Left ventricle myocardium inferior (tissue), 1 donor: ENCODE data around the gene TBC1D14. TPM values are rescaled to one million over a fixed set of nuclear protein-coding genes. Genes with fewer than 3 reads are reported as not detected.

Experiments used
- DNase-seq: peaks from one replicate; pipeline ENCODE4 v3.0.0-alpha.2; 2020
- H3K27ac ChIP-seq: fragments of 200-600 bp; replicated peaks from 2 replicates; pipeline ENCODE4 v1.8.0; 2021
- H3K27me3 ChIP-seq: fragments of 200-600 bp; 2 replicates; pipeline ENCODE4 v1.8.0; 2021; ENCODE audit warnings: low read depth
- H3K36me3 ChIP-seq: fragments of 200-600 bp; 2 replicates; pipeline ENCODE4 v1.8.0; 2021
- H3K4me1 ChIP-seq: fragments of 200-600 bp; 2 replicates; pipeline ENCODE4 v1.8.0; 2021
- H3K4me3 ChIP-seq: fragments of 200-600 bp; 2 replicates; pipeline ENCODE4 v1.8.0; 2021; ENCODE audit warnings: mild to moderate bottlenecking, moderate library complexity
- H3K9me3 ChIP-seq: fragments of 200-600 bp; replicated peaks from 2 replicates; pipeline ENCODE4 v1.8.0; 2021
- CTCF ChIP-seq: fragments of 200-600 bp; IDR thresholded peaks from 2 replicates; pipeline ENCODE4 v1.8.0; 2021; ENCODE audit warnings: antibody characterized with exemption, mild to moderate bottlenecking, borderline replicate concordance
- intact Hi-C: fragments of 100-400 bp; cut with micrococcal nuclease; formaldehyde crosslinking; loops from one replicate; pipeline ENCODE4 v1.11.0; 2022
- total RNA-seq: library from RNA; stranded (reverse); fragmentation: NEBNext Ultra II Directional; extraction: Animal tissue kit (Norgen Biotek cat#: 25700); gene quantifications from one replicate; pipeline ENCODE4 v1.2.1, GENCODE V29; 2021
- donor health status: DM: no; HTN: yes; CAD: no; lungs with severe emphysema.

Gene TBC1D14
- total RNA-seq, 1 donor from 2014 or later: 36.1 TPM

DNA sequence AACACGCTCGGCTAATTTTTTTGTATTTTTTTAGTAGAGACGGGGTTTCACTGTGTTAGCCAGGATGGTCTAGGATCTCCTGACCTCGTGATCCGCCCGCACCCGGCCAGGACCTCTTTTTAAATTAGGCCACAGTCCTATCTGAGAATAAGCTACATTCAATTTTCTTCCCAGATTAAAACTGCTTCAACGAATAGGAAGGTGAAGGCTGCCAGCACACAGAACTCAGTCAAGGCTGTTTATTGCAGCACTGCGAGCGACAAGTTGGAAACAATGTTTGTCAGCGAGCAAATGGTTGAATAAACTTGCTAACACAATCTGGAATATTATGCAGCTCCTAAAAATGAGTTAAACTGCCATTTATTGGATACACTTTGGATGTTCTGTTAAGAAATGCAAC, 156.4 kb downstream of the TBC1D14 start:
- Histone ChIP-seq H3K27me3 (no peaks in the 10 kb centered on the region), H3K9me3 (no peaks in the 10 kb centered on the region), H3K4me3 (no peak overlapping the region), H3K27ac (no peak overlapping the region), H3K36me3 (peaks cover 30% of the 10 kb centered on the region), H3K4me1 (peaks cover 48% of the 10 kb centered on the region)
- DNase-seq: no peak
- intact Hi-C loops: no loop called here
- TF ChIP-seq CTCF: no peak

GRCh38 chr4:7066493-7066892, 156.9 kb downstream of the TBC1D14 start:
- intact Hi-C loops: no loop called here
- TF ChIP-seq CTCF: no peak
- H3K27ac ChIP-seq: peak overlapping the region; percentile 96

GRCh38 chr4:7067126-7067451, 157.5 kb downstream of the TBC1D14 start:
- peak overlapping the region; percentile 82 for H3K4me3 ChIP-seq
- H3K27ac ChIP-seq: peak overlapping the region; percentile 96
- no peaks in the 10 kb centered on the region for H3K27me3 ChIP-seq
- H3K36me3 ChIP-seq: peaks cover 20% of the 10 kb centered on the region
- no peak for TF ChIP-seq CTCF
- no peaks in the 10 kb centered on the region for H3K9me3 ChIP-seq
- peaks cover 48% of the 10 kb centered on the region for H3K4me1 ChIP-seq
- DNase-seq: no peak
- intact Hi-C loops: no loop called here

More at GRCh38 chr4:7066493-7066892, 156.9 kb downstream of the TBC1D14 start:
- Histone ChIP-seq H3K27me3 (no peaks in the 10 kb centered on the region), H3K9me3 (no peaks in the 10 kb centered on the region), H3K4me3 (peak overlapping the region; percentile 82), H3K4me1 (peaks cover 48% of the 10 kb centered on the region), H3K36me3 (peaks cover 25% of the 10 kb centered on the region)
- no peak for DNase-seq

DNA sequence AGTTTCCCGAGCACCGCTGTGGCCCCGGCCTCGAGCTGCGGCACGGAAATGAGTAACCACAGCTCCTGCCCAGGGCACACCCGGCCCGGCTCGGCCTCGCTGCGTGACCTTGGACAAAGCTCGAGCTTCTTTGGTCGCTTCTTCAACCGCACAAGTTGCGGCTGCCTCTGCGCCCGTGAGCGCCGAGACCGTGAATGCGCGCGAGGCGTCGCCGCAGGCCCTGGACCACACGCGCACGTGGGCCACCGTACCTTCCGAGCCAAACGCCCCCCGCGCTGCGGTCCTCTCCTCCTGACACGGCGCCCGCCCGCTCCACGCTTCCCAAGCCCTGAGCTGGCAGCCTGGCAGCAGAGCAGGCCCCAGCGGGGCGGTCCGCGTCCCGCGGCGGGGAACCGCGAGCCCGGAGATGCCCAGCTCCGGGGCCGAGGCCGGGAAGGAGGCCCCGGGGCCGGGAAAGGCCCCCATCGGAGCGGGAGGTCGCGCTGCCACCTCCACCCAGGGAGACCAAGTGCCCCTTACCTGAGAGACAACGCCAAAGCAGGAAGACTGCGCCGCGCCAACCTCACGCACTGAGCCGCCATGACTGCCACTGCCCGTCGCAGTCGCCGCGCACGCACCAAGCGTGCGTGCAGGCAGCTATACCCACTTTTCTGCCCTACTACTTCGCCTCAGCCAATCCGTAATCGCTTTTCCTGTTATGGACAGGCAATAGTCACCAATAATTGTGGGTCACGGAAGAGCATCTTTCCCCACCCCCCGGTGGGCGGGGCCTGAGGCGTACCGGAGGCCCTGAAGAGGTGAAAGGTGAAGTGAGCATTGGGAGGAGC, 158.0 kb downstream of the TBC1D14 start, which contains the start of gene GRPEL1:
Gene GRPEL1, minus strand, starts transcription at position 613 of the 827 bp plus-strand sequence. Its CDS starts 32 bp downstream, at position 581.
- peaks cover 15% of the 10 kb centered on the region for H3K36me3 ChIP-seq
- H3K4me3 ChIP-seq: peak within 1 kb of the TSS; percentile 82
- peak; percentile 42 for TF ChIP-seq CTCF
- H3K27ac ChIP-seq: peak within 1 kb of the TSS; percentile 96
- H3K27me3 ChIP-seq: no peaks in the 10 kb centered on the region
- DNase-seq: peak; percentile 100
- no peaks in the 10 kb centered on the region for H3K9me3 ChIP-seq
- peaks cover 48% of the 10 kb centered on the region for H3K4me1 ChIP-seq
- intact Hi-C loops: no loop called here

DNA sequence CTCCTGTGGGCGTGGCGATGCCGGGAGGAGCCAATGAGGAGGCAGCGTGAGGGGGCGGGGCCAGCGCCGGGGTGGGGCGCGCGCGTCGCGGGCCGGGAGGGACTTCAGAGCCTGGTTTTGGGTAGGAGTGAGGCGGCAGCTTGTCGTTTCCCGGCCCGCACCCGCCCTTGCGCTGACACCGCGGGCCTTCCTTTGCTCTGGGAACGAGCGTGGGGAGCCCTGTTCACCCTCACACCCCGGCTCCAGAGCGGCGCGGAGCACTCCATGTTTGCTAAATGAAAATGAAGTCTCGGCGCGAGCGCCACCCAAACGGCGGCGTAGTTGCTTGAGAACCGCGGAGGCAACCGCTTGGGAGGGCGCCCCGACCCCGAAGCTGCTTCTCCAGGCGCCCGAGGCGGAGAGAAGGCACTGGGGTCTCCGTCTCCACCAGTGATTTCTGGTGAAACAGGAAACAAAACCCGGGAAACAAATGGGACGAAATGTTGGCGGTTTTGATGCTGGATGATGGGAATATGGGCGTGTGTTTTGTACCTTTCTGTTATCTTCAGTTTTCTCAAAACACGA, 158.7 kb downstream of the TBC1D14 start:
- H3K36me3 ChIP-seq: peaks cover 8% of the 10 kb centered on the region
- DNase-seq: no peak
- H3K9me3 ChIP-seq: no peaks in the 10 kb centered on the region
- peaks cover 48% of the 10 kb centered on the region for H3K4me1 ChIP-seq
- intact Hi-C loops: no loop called here
- peak overlapping the region; percentile 82 for H3K4me3 ChIP-seq
- no peak for TF ChIP-seq CTCF
- H3K27ac ChIP-seq: peak overlapping the region; percentile 96
- H3K27me3 ChIP-seq: no peaks in the 10 kb centered on the region
